NCI-H446 treated with DMSO at 0.1 percent for 48 hours (cell line): ENCODE measurements around the gene TEPSIN.

Source experiments
- DNase-seq: peaks from one replicate; lab custom pipeline; 2025; lab: John Stamatoyannopoulos, UW

The TEPSIN gene, protein sequence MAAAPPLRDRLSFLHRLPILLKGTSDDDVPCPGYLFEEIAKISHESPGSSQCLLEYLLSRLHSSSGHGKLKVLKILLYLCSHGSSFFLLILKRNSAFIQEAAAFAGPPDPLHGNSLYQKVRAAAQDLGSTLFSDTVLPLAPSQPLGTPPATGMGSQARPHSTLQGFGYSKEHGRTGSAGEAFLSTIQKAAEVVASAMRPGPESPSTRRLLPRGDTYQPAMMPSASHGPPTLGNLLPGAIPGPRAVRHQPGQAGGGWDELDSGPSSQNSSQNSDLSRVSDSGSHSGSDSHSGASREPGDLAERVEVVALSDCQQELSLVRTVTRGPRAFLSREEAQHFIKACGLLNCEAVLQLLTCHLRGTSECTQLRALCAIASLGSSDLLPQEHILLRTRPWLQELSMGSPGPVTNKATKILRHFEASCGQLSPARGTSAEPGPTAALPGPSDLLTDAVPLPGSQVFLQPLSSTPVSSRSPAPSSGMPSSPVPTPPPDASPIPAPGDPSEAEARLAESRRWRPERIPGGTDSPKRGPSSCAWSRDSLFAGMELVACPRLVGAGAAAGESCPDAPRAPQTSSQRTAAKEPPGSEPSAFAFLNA

DNA sequence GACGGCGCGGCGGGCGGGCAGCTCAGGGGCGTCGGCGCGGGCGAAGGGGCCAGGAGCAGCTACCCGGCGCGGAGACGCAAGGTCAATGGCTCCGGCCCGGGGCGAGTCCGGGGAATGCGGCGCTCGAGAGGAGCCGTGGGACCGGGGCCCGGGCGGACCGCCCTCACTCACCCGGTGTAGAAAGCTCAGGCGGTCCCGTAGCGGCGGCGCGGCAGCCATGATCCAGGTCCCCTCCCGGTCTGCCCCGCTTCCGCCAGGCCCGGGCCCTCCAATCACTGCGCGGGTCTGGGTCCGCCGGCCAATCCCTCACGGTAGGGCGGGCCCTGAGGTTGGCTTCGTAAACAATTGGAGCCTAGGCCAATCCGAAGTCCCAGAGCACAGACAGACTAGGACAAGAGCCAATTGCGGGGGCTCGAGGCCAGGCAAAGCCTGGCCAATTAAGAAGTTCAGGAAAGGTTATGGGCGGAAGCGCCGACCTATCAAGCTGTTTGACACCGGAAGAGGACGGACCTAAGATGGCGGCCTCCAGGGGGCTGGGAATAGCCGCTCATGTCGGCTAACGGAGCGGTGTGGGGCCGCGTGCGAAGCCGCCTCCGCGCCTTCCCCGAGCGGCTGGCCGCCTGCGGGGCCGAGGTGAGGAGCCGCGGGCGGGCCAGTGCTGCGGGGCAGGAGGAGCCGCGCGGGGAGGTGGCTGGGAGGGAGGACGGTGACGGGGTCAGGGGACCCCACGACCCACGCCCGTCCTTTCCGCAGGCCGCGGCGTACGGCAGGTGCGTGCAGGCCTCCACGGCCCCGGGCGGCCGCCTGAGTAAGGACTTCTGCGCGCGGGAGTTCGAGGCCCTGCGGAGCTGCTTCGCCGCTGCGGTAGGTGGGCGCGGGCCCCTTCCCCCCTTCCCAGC lies at the start of gene TEPSIN, which contains the start of gene NDUFAF8:
TEPSIN (minus strand) TSS at position 241 of the 899 bp plus-strand sequence; CDS start at position 219, 22 bp downstream.
NDUFAF8 (plus strand) TSS at position 504 of the 899 bp plus-strand sequence; CDS start at position 550, 46 bp downstream.
- DNase-seq, result peak; percentile 99

DNA sequence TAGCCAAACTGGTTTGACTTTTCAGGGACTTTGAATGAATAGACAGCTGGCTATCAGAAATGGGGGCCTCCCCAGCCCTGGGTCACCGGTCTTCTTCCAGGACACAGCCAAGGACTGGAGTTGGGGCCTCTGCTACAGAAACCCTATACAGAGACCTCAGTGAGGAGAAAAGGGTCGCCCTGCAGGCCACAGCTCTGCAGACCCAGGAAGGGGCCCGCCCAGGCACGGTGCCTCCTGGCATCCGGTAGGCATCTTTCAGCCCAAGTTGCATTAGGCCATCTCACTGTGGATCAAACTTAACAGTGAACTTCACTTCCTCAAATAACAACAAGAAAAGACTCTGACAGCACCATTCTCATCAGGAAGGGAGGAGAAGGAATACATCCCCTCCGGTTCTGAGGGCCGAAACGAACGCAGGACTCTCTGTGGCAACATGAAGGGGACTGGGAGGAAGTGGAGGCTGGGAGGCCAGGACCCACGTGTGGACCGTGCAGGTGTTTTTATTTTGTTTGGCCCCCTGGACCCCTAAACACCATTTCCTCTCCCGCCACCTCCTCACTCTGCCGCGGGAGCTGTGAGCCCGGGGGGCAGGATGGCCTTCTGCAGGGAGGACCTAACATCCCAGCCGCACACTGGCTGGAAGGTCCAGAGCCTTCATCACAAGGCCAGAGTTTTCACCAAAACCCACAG lies 49.0 kb upstream of the TEPSIN start:
- DNase-seq, result no peak

DNA sequence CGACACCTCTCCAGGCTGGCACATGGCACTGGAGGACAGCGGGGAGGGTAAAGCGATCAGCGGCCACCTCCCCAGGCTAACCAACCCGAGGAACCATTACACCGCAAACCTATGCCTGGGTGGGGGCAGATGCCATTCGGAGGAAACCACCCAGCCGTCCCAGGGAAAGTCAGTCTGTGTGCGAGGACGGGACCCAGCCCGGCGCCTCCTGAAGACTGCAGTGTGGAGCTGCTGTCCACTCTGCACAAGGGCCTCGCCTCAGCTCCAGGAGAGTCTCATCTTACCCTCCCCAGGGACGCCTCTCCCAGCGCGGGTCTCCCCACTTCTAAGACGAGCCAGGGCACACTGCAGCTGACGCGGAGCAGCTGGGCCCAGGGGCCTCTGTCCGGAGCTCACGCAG lies 48.3 kb upstream of the TEPSIN start:
- DNase-seq, result no peak

DNA sequence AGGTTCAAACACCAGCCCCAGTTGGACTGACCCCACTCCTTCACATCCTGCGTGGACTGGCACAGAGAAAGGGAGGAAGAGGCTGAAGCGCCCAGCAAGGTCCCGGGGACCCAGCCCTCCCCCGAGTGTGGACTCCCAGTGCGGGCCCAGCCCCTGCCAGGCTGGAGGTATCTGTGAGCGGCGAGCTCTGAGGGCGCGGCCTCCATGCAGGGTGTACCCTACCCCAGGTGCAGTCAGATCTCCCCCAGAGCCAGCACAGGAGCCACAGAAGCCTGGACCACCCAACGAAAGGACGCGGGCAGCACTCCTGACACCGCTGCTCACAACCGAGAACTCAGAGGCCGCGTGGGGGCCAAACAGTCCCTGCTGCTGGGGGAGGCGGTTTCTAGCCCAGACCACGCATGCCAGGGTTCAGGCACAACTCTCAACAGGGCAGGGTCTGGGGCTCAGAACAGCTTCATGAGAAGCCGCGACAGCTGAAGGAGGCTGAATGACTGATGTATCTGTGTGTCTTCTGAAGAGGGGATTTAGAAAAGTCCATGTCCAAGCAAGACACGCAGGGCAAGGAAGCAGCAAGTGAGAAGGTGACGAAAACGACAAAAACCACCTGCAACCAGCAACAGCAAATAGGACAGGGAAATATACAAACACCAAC lies 47.8 kb upstream of the TEPSIN start:
- DNase-seq, result no peak

DNA sequence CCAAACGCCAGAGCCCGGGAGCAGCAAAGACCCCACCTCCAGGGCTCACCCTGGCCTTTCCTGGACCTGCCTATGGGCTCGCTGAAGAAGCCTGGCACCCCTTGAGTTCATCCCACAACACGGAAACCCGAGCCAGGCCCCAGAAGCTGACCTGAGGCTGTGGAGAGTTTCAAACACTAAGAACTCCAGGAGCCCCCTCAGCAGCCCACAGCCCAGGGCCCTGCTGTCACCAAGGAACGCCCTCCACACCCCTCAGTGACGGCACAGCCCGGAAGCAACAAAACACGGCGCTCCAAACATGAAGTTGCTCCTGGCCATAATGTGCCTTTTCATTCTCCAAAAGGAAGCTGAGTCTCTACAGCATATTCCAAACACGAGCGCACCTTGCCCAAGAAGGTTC lies 47.0 kb upstream of the TEPSIN start:
- no peak for DNase-seq

DNA sequence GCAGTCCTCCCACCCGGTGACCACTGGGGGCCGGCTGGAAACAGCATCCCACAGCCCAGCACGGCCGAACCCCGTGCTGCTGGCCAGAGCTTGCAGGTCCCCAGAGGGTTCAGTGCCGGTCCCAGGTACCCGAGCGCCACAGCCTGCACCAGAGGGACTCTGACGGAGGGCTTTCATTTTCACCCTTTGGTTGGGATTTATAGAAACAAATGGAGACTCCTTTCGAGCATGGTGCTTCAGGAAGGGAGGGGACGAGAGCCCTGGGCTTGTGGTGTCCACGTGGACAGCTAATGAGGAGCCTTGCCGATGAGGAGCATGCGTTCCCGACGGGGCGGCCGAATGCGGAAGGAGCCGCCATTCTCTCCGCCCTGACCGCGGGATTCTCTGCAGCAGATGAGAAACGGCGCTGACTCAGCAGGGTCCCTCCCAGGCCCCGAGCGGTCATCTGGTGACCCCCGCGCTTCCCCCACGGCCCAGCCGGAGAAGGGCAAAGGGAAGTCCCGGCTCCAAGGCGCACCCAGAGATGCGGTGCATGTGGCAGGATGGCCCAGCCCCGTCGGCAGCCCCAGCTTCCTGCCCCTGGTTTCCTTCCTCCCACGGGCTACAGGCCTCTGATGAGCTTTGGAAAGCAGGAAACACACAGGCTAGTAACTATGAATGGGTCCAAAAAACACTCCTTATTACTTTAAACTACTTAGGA lies 46.5 kb upstream of the TEPSIN start:
- no peak for DNase-seq

DNA sequence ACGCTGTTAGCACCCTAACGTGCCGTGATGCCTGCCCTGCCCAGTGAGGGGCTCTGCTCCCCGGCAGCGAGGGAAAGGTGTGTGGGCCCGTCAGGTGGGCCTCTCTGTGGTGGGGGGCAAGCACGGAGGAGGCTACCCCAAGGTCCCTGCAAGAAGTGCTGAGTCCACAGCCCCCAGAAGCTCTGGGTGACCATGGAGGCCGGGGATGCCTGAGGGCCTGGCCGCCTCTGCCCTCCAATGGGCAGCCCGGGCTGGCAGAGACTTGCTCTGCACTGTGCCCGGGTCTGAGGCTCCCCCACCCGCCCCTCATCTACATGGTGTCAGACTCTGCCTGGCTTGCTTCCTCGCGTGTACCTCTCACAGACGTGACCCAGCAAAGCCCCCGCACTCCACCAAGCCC lies 44.0 kb upstream of the TEPSIN start:
- DNase-seq, result no peak

DNA sequence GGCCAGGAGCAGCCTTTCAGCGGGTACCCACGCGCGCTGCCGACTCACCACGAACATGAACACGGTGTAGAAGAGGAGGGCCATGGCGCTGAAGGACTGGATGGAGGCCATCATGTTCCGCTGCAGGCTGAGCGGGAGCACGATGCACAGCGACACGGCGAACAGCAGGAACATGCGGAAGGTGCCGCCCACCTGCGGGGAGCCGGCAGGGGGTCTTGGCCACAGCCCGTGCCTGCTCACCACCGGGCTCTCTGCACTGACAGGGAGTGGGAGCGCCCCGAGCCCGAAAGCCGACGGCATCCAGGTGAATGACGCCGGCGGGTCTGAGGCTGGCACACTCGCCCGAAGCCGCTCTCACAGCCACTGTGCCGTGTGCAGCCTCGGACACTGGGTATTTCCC lies 43.3 kb upstream of the TEPSIN start:
- DNase-seq, result no peak

DNA sequence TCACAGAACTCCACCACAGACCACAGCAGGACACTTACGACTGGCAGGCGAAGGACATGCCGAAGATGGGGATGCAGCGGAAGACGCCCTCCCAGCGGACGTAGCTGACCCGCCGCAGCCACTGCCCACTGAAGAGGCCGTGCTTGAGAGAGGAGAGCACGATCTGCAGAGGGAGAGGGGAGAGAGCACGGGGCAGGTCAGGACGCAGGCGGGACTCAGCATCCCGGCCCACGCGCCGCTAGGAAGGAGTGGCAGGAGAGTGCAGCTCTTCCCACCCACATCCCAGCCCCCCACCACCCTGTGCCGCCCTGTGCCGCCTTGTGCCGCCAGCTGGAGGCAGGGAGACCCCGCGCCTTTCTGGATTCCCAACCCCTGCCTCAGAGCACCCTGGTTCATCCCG lies 41.7 kb upstream of the TEPSIN start:
- no peak for DNase-seq

DNA sequence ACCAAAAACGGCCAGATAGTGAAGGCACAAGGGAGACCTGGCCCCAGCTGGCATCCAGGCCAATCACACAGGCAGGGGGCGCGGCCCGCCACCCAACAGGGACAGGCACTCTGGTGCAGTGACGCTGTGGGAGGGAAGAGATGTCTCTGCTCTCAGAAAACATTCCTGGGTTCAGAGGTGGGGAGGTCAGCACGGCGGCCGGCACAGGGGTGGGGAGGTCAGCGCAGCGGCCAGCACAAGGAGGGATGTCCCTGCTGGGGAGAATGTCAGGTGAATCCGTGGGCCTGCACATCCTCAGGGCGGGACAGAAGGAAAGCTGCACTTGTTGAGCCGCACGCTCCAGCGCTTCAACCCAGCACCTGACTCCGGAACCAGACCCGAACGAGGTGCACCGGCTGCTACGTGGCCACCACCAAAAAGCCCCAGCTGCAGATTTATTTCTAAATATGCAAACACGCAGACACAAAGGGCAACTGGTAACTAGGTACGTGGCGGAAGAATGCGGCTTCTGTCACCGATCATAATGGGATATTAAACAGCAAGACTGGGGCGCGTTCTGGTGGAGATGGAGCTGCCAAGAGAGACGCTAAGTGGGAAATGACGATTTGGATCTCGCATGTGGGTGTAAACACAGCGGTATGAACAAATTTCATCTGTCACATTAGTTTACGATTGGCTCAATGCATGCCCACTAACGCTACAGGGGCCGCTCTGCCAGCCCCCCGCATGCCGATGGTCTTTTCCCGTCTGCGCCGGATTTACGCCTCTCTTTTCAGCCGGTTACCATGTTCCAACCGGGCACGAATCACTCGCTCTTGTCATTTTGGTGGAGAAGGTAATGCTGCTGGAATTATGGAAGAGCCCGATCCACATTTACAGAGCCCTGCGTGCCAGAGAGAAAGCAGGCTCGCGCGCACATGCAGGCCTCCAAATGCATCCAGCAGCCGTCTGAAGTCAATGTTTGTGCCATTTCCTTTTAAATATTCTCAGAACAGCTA lies 40.7 kb upstream of the TEPSIN start:
- DNase-seq, result no peak

DNA sequence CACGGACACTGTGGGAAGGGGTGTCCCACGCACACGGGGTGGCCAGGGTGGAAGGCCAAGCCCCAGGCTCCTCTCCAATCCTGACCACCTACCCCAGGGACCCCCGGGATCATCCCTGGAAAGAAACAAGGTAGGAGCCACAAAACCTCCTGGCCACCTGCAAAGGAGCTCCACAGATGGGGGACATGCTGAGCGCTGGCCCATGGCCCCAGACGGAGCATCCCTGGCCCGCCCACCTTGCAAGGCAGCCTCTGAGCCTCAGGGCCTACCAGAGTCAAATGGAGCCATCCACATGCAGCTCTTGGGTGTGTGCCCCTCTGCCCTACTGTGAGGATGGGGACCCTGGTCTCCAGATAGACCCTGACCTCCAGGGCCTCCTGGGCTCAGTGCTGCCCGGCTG lies 40.0 kb upstream of the TEPSIN start:
- DNase-seq, result no peak

DNA sequence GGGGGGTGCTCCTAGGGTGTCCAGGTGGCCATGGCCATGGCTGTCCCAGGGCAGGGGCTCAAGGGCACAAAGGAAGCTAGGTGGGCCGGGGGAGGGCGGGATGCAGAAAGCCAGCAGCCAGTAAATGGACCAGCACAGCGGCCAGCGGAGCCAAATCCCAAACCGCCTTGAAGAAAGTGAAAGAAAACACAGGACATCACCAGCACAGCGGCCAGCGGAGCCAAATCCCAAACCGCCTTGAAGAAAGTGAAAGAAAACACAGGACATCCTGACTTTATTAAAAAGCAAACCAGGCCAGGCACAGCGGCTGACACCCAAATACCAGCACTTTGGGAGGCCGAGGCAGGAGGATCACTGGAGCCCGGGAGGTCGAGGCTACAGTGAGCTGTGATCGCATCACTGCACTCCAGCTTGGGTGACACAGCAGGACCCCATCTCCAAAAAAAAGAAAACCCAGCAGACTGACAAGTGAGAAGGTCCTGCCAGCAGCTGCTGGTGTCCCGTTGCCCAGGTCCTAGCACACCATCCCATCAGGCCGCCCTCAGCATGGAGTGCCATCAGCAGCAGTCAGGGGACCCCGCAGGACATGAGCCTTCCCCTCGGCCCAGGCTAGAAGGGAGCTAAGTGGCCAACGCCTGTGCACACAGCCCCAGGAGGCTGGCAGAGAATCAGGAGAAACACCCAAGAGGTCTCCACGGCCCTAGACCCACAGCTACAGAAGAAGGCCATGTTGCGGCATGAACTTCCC lies 39.3 kb upstream of the TEPSIN start:
- no peak for DNase-seq

DNA sequence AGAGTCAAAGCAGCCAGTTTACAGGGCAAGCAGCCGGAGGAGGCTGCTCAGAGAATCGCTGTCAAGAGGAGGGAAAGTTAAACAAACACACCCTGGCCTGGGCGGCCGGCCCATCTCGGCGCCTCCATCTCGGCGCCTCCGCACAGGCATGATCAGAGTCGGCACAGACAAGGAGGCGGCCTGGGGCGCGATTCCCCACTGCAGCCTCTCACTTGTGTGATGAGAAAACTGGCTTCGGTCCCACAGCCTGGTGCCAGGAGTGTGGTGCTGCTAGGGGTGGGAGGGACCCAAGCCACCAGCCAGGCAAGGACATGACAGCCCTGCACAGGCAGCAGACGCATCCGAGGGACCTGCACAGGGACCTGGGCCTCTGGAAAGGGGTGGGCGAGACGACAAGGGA lies 38.6 kb upstream of the TEPSIN start:
- peak; percentile 77 for DNase-seq

DNA sequence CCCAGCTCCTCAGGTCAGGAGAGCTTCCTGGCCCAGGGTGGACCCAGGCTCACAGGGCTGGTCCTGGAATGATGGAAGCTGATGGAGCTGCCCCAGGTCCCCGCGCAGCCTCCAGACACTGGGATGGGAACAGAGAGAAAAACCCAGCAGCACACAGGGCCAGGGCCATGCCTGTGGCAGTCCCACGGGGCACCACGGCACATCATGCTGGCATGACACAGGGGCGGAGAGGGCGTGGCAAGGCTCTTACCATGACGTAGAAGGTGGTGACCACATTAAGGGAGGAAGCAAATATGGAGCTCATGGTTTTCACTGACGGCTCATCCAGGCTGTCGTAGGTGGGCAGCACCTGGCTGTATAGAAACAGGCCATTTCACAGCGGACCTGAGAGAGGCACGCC lies 37.9 kb upstream of the TEPSIN start:
- no peak for DNase-seq

DNA sequence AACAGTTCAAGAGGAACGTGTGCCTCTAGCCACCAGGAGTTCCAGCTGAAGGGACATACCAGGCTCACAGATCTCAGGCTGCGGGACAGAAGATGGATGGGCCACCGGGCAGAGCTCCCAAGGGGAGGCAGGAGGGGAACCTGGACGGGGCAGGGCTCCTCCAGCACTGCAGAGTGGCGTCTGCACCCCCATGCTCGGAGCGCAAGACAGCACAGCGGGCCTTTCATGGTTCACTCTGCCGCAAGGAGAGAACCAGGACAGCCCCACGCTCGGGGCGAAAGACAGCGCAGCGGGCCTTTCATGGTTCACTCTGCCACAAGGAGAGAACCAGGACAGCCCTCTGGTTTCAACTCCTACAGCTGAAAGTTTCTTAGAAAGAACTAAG lies 35.6 kb upstream of the TEPSIN start:
- no peak for DNase-seq

DNA sequence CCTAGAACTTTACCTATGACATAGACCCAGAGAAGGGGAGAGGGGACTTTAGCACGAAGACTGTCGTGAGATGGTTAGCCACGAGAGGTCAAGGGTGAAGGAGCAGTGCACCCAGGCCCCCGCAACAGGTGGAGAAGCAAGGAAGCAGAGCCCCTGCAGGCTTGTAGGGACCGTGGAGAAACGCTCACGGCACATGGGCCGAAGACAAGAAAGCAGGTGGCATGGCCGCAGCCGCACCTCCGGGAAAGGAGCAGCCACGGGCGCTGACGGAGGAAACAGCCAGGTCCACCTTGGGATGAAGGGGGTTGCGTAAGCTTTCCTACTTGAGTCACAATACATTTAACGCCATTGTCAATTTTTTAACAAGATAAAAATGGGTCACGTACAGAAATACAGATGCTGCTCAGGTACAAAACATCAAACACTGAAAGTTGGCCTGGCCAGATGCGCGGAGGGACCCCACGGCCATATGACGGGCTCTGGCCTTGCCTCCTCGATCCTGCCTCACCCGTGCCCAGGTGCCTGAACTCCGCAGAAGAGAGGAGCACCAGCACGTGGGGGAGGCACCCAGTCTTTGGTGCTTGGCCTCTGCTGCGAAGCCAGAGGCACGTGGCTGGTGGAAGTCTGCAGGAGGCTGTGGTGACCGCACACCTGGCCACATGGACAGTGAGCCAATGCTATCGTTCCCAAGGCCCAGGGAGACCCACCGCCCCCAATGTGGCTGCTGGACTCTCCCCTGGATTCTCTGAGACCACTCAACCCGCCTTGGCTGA lies 35.0 kb upstream of the TEPSIN start:
- DNase-seq, result no peak

DNA sequence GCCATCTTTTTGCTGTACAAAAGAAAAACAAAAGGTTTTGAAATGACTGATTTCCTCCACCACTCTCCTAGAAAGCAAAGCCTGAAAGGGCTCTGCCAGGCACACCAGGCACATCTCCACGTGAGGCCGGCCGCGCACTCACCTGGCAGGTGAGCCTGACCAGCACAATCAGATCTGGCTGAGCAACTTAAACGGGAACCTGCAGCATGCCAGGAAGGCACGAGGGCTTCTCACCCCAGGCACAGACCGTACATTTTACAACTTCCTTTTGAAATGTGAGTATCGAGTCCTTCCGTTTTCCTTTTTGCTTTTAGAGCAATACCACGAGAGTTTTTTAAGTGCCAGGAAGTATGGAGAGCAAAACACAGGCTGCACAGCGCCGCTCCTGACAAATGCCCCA lies 33.8 kb upstream of the TEPSIN start:
- no peak for DNase-seq

DNA sequence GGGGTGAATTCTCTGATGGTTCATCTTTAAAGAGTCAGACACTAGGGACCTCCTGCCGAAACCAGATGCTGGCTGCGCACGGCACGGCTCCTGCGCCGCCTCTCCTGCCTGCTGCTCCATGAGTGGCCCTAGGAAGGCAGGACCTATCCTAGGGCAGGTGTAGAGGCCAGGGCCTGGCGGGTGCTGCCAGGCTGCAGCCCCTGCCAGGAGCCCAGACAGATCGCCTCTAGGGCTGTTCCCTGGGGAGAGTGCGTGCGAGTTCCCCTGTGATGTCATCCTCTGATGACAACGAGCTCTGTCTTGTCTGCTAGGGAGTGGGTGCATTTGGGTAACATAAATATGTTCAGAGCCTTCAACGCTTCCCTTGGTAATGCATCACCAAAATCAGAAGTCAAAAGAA lies 32.4 kb upstream of the TEPSIN start:
- no peak for DNase-seq
